Nephron progenitor cell (in vitro differentiated cells): ENCODE measurements around the gene TTC23L.

ENCODE experiments used
- DNase-seq: peaks from one replicate; pipeline ENCODE4 v3.0.0; 2021
- H3K27ac Mint-ChIP-seq: 2 replicates; pipeline ENCODE4 v1.8.0; 2021; ENCODE audit warnings: mild to moderate bottlenecking, moderate library complexity, mixed read lengths
- H3K27me3 Mint-ChIP-seq: 2 replicates; pipeline ENCODE4 v1.8.0; 2021; ENCODE audit warnings: mild to moderate bottlenecking, low read depth, mixed read lengths; ENCODE audit not compliant: poor library complexity
- H3K36me3 Mint-ChIP-seq: 2 replicates; pipeline ENCODE4 v1.8.0; 2021; ENCODE audit warnings: low read depth, mixed read lengths
- H3K4me1 Mint-ChIP-seq: 2 replicates; pipeline ENCODE4 v1.8.0; 2021; ENCODE audit warnings: mixed read lengths
- H3K4me3 Mint-ChIP-seq: 2 replicates; pipeline ENCODE4 v1.8.0; 2021; ENCODE audit warnings: mild to moderate bottlenecking, moderate library complexity, mixed read lengths
- H3K9me3 Mint-ChIP-seq: 2 replicates; pipeline ENCODE4 v1.8.0; 2021; ENCODE audit warnings: mild to moderate bottlenecking, moderate library complexity, mixed read lengths
- CTCF ChIP-seq: fragments of 200-600 bp; sonication (generic); IDR thresholded peaks from 2 replicates; pipeline ENCODE4 v1.5.0; 2021; ENCODE audit warnings: antibody characterized with exemption

The TTC23L gene

GRCh38 chr5:34881246-34881645 lies 42.3 kb downstream of the TTC23L start:
- Mint-ChIP-seq H3K4me3 (no peak overlapping the region), H3K9me3 (peaks cover 19% of the 10 kb centered on the region), H3K27ac (no peak overlapping the region), H3K4me1 (no peaks in the 10 kb centered on the region), H3K27me3 (no peaks in the 10 kb centered on the region), H3K36me3 (peaks cover 2% of the 10 kb centered on the region)
- DNase-seq = no peak
- TF ChIP-seq CTCF = no peak

- H3K36me3 Mint-ChIP-seq = no peaks in the 10 kb centered on the region
- peaks cover 9% of the 10 kb centered on the region for H3K27me3 Mint-ChIP-seq
- no peak overlapping the region for H3K4me3 Mint-ChIP-seq
Measured at GRCh38 chr5:34886392-34887119, 47.6 kb downstream of the TTC23L start.

GRCh38 chr5:34889394-34889793 lies 50.4 kb downstream of the TTC23L start:
- Mint-ChIP-seq H3K27ac (no peak overlapping the region), H3K9me3 (no peaks in the 10 kb centered on the region), H3K27me3 (peaks cover 9% of the 10 kb centered on the region), H3K4me1 (peaks cover 9% of the 10 kb centered on the region), H3K36me3 (no peaks in the 10 kb centered on the region), H3K4me3 (no peak overlapping the region)
- no peak for TF ChIP-seq CTCF
- no peak for DNase-seq

More at GRCh38 chr5:34886392-34887119, 47.6 kb downstream of the TTC23L start:
- Mint-ChIP-seq H3K27ac (no peak overlapping the region), H3K4me1 (no peaks in the 10 kb centered on the region), H3K9me3 (no peaks in the 10 kb centered on the region)
- DNase-seq = no peak
- TF ChIP-seq CTCF = no peak

GRCh38 chr5:34891981-34892380 lies 53.0 kb downstream of the TTC23L start:
- H3K4me1 Mint-ChIP-seq = peaks cover 9% of the 10 kb centered on the region

GRCh38 chr5:34892414-34892813 lies 53.5 kb downstream of the TTC23L start:
- no peaks in the 10 kb centered on the region for H3K36me3 Mint-ChIP-seq
- H3K9me3 Mint-ChIP-seq = no peaks in the 10 kb centered on the region
- H3K4me3 Mint-ChIP-seq = no peak overlapping the region
- peaks cover 9% of the 10 kb centered on the region for H3K4me1 Mint-ChIP-seq
- H3K27ac Mint-ChIP-seq = no peak overlapping the region
- H3K27me3 Mint-ChIP-seq = peaks cover 5% of the 10 kb centered on the region
- DNase-seq = no peak
- no peak for TF ChIP-seq CTCF

More at GRCh38 chr5:34891981-34892380, 53.0 kb downstream of the TTC23L start:
- Mint-ChIP-seq H3K27me3 (peaks cover 8% of the 10 kb centered on the region), H3K9me3 (no peaks in the 10 kb centered on the region), H3K36me3 (no peaks in the 10 kb centered on the region), H3K27ac (no peak overlapping the region), H3K4me3 (no peak overlapping the region)
- DNase-seq = no peak
- no peak for TF ChIP-seq CTCF

GRCh38 chr5:34894716-34895115 lies 55.8 kb downstream of the TTC23L start:
- no peak overlapping the region for H3K27ac Mint-ChIP-seq
- H3K9me3 Mint-ChIP-seq = no peaks in the 10 kb centered on the region
- H3K4me3 Mint-ChIP-seq = no peak overlapping the region
- H3K4me1 Mint-ChIP-seq = peaks cover 9% of the 10 kb centered on the region
- TF ChIP-seq CTCF = no peak
- DNase-seq = no peak
- H3K36me3 Mint-ChIP-seq = no peaks in the 10 kb centered on the region
- H3K27me3 Mint-ChIP-seq = no peaks in the 10 kb centered on the region
